Endothelial cell of umbilical vein (primary cell): Measurements from ENCODE around the gene SDC4. TPM values are rescaled to one million over a fixed set of nuclear protein-coding genes. Genes with fewer than 3 reads are reported as not detected.

Experiments used
- BruUV-seq: library from RNA; stranded (reverse); fragments of 400-500 nt; replicated peaks from 2 replicates; lab custom pipeline; 2021; lab: Mats Ljungman, UMichigan
- CTCF ChIA-PET: fragments of 300-600, 350-600 bp; sonication (Branson Sonifier 250); formaldehyde crosslinking; loops from one replicate; lab custom pipeline; 2021; ENCODE audit warnings: antibody characterized with exemption, inconsistent platforms; lab: Charles Lee
- POLR2A ChIA-PET: fragments of 300-600, 350-600 bp; sonication (Branson Sonifier 250); formaldehyde crosslinking; loops from one replicate; lab custom pipeline; 2021; ENCODE audit warnings: antibody characterized with exemption, inconsistent platforms; lab: Charles Lee
- DNase-seq: peaks from one replicate; pipeline ENCODE4 v3.0.0-alpha.2; 2011; ENCODE audit warnings: low read depth, low spot score
- FAIRE-seq: peaks from 2 replicates; lab custom pipeline; 2011; peaks lifted over from hg19 to GRCh38; lab: Jason Lieb, UNC
- H2AFZ ChIP-seq: 2 replicates; pipeline ENCODE4 v1.6.0; 2012; ENCODE audit warnings: low read depth, low read length, control low read depth, inconsistent platforms
- H3K27ac ChIP-seq: 2 replicates; pipeline ENCODE4 v1.5.1; 2011; ENCODE audit warnings: low read depth, mild to moderate bottlenecking, control low read depth, low read length, moderate library complexity; ENCODE audit not compliant: insufficient read depth
- H3K27me3 ChIP-seq, 2 experiments: 2 replicates each; pipeline versions ENCODE4 v1.6.0 to v1.6.1; 2011; ENCODE audit warnings: low read length in 2 of 2, mixed read lengths in 1 of 2; ENCODE audit not compliant: control insufficient read depth in 2 of 2, insufficient read depth in 2 of 2
- H3K36me3 ChIP-seq, 2 experiments: 2 replicates in 1 of 2; 3 replicates in 1 of 2; pipeline ENCODE4 v1.5.1; 2011; ENCODE audit warnings: low read length in 2 of 2, mild to moderate bottlenecking in 1 of 2, moderate library complexity in 1 of 2; ENCODE audit not compliant: control insufficient read depth in 2 of 2, insufficient read depth in 2 of 2; ENCODE audit errors: extremely low read depth in 1 of 2
- H3K4me1 ChIP-seq: 3 replicates; pipeline ENCODE4 v1.5.1; 2011; ENCODE audit warnings: mild to moderate bottlenecking, low read length; ENCODE audit not compliant: control insufficient read depth, insufficient read depth; ENCODE audit errors: extremely low read depth
- H3K4me2 ChIP-seq: 2 replicates; pipeline ENCODE4 v1.6.1; 2011; ENCODE audit warnings: low read length, control low read depth, mixed read lengths; ENCODE audit not compliant: insufficient read depth
- H3K4me3 ChIP-seq, 3 experiments: fragments of 200-600 bp in 1 of 3; sonication (generic), shearing (Covaris generic) in 1 of 3; replicated peaks in 1 of 3; 2 replicates each; pipeline ENCODE4 v1.5.1; 2011 to 2016; ENCODE audit warnings: control low read depth in 3 of 3, low read length in 3 of 3, mild to moderate bottlenecking in 2 of 3, inconsistent platforms in 1 of 3, low read depth in 1 of 3, moderate library complexity in 1 of 3; ENCODE audit not compliant: insufficient read depth in 1 of 3
- H3K79me2 ChIP-seq: 2 replicates; pipeline ENCODE4 v1.6.0; 2012; ENCODE audit warnings: low read length, inconsistent platforms; ENCODE audit not compliant: control insufficient read depth, insufficient read depth
- H3K9ac ChIP-seq: replicated peaks from 2 replicates; pipeline ENCODE3; 2011; ENCODE audit warnings: low read length, control low read depth; ENCODE audit not compliant: insufficient read depth; ENCODE audit errors: extremely low read depth
- H3K9me1 ChIP-seq: replicated peaks from 3 replicates; pipeline ENCODE4 v1.6.0; 2011; ENCODE audit warnings: mild to moderate bottlenecking, low read length; ENCODE audit not compliant: control insufficient read depth, insufficient read depth; ENCODE audit errors: extremely low read depth
- H3K9me3 ChIP-seq: replicated peaks from 2 replicates; pipeline ENCODE4 v1.5.1; 2012; ENCODE audit warnings: low read length, inconsistent platforms; ENCODE audit not compliant: control insufficient read depth, insufficient read depth
- H4K20me1 ChIP-seq: replicated peaks from 2 replicates; pipeline ENCODE3; 2011; ENCODE audit warnings: mild to moderate bottlenecking, low read length; ENCODE audit not compliant: control insufficient read depth, insufficient read depth; ENCODE audit errors: extremely low read depth
- CTCF ChIP-seq, 2 donors: IDR thresholded peaks; 1 replicate in 1 of 2; 2 replicates in 1 of 2; pipeline ENCODE4 v1.5.1; 2011; ENCODE audit warnings: low read length in 2 of 2, mild to moderate bottlenecking in 2 of 2, moderate library complexity in 2 of 2, control low read depth in 1 of 2, inconsistent platforms in 1 of 2, low read depth in 1 of 2; ENCODE audit not compliant: insufficient read depth in 1 of 2; ENCODE audit errors: extremely low read depth in 1 of 2
- FOS ChIP-seq: IDR thresholded peaks from 2 replicates; pipeline ENCODE4 v1.6.1; 2011; ENCODE audit warnings: mild to moderate bottlenecking, low read length, moderate library complexity, borderline replicate concordance; ENCODE audit not compliant: insufficient read depth
- GATA2 ChIP-seq: IDR thresholded peaks from 2 replicates; pipeline ENCODE4 v1.7.0; 2011; ENCODE audit warnings: low read depth, mild to moderate bottlenecking, moderate library complexity, mixed read lengths, low read length; ENCODE audit not compliant: insufficient read length, insufficient read depth
- JUN ChIP-seq: IDR thresholded peaks from 2 replicates; pipeline ENCODE4 v1.6.1; 2011; ENCODE audit warnings: borderline replicate concordance, low read depth; ENCODE audit not compliant: insufficient read length, insufficient read depth
- MAX ChIP-seq: IDR thresholded peaks from 2 replicates; pipeline ENCODE4 v1.6.1; 2011; ENCODE audit not compliant: insufficient read depth, insufficient read length
- MYC ChIP-seq: IDR thresholded peaks from one replicate; pipeline ENCODE4 v1.6.1; 2011; ENCODE audit warnings: mild to moderate bottlenecking, low read depth, low read length
- POLR2A ChIP-seq: IDR thresholded peaks from 2 replicates; pipeline ENCODE4 v1.6.1; 2012; ENCODE audit warnings: low read depth, mild to moderate bottlenecking, control low read depth, low read length
- POLR2AphosphoS5 ChIP-seq: IDR thresholded peaks from 2 replicates; pipeline ENCODE4 v1.6.1; 2012; ENCODE audit warnings: low read depth, mild to moderate bottlenecking, control low read depth, low read length, moderate library complexity; ENCODE audit not compliant: insufficient read depth
- dilution Hi-C: fragments of 300-500 bp; cut with MboI; formaldehyde crosslinking; loops from one replicate; pipeline ENCODE4 v1.15.0; 2019; ENCODE audit warnings: low sequenced_read_pairs; ENCODE audit not compliant: extremely low pct_ligation_motif_present
- intact Hi-C: fragments of 100-400 bp; cut with micrococcal nuclease; formaldehyde crosslinking; loops from one replicate; pipeline ENCODE4 v1.10.0; 2022
- polyA plus RNA-seq, 4 experiments: library from polyadenylated mRNA; depleted of rRNA in 3 of 4; stranded (reverse) in 3 of 4; unstranded in 1 of 4; fragments of >200 nt; gene quantifications; 2 replicates each; pipeline versions ENCODE4 v1.2.1 to v1.2.3, GENCODE V29; 2011 to 2012; ENCODE audit warnings: missing spikeins in 1 of 4
- total RNA-seq: library from RNA; stranded (reverse); gene quantifications from 2 replicates; pipeline ENCODE4 v1.2.3, GENCODE V29; 2021

SDC4 gene
- total and polyA plus RNA-seq, 2 donors (not counting 3 experiments of a cell fraction or from before 2014, with no cell fraction given): 26.3 to 32.0 TPM

- POLR2A ChIA-PET: no interaction called here
- CTCF ChIA-PET: interaction anchor here (0.6 to 4.3 kb wide), 9 partner anchors 7 to 257 kb away, joined by 3 to 35 read pairs (median 8); no protein-coding TSS in a partner anchor
- Histone ChIP-seq H3K27ac (no peak overlapping the region), H3K4me3 (no peak overlapping the region), H3K4me1 (no peaks in the 10 kb centered on the region), H3K4me2 (no peak overlapping the region), H3K27me3 (peaks cover 3 to 12% of the 10 kb centered on the region in 2 experiments), H2AFZ (no peak overlapping the region), H3K36me3 (no peaks in the 10 kb centered on the region), H3K79me2 (no peaks in the 10 kb centered on the region), H3K9me3 (no peaks in the 10 kb centered on the region), H4K20me1 (no peaks in the 10 kb centered on the region), H3K9me1 (no peaks in the 10 kb centered on the region), H3K9ac (no peak overlapping the region)
- intact Hi-C loops (no loop called here), dilution Hi-C loops (no loop called here)
- no peak for FAIRE-seq
- no TSS peak for BruUV-seq
- peak; percentile 13 for DNase-seq
- TF ChIP-seq POLR2AphosphoS5 (no peak), CTCF (IDR thresholded peaks at IDR 0.05; ENCODE audit: extremely low read depth in 1 of 2, insufficient read depth in 1 of 2, low read depth in 1 of 2, low read length in 2 of 2) (peak; percentile 33 to 58), POLR2A (no peak), JUN (no peak)
Measured at GRCh38 chr20:45300961-45301360, 47.3 kb downstream of the SDC4 start.

GRCh38 chr20:45299786-45300185 lies 48.4 kb downstream of the SDC4 start:
- H3K4me1 ChIP-seq: no peaks in the 10 kb centered on the region
- no peak for DNase-seq
- BruUV-seq: no TSS peak
- H3K9me3 ChIP-seq: no peaks in the 10 kb centered on the region
- peaks cover 3 to 10% of the 10 kb centered on the region in 2 experiments for H3K27me3 ChIP-seq
- H3K36me3 ChIP-seq: no peaks in the 10 kb centered on the region
- no peaks in the 10 kb centered on the region for H4K20me1 ChIP-seq
- no peaks in the 10 kb centered on the region for H3K79me2 ChIP-seq
- H3K9me1 ChIP-seq: no peaks in the 10 kb centered on the region
- TF ChIP-seq GATA2 (no peak), JUN (no peak), MYC (no peak), MAX (no peak), CTCF (IDR thresholded peaks at IDR 0.05; ENCODE audit: extremely low read depth in 1 of 2, insufficient read depth in 1 of 2, low read depth in 1 of 2, low read length in 2 of 2) (no peak), POLR2A (no peak), FOS (no peak), POLR2AphosphoS5 (no peak)
- H3K4me3 ChIP-seq: no peak overlapping the region
- no peak overlapping the region for H3K9ac ChIP-seq
- dilution Hi-C loops: no loop called here
- no peak overlapping the region for H3K27ac ChIP-seq
- FAIRE-seq: no peak
- no peak overlapping the region for H3K4me2 ChIP-seq
- no peak overlapping the region for H2AFZ ChIP-seq
- ChIA-PET POLR2A (no interaction called here), CTCF (interaction anchor here (2.6 kb wide), 1 partner anchor 12 kb away, joined by 13 read pairs; no protein-coding TSS in a partner anchor)
- intact Hi-C loops: loop anchor here (10.0 kb wide), 1 partner anchor 415 kb away; the partner anchor contains the start of gene YWHAB
